Activated T-cell treated with anti-CD3 and anti-CD28 coated beads for 4 hours (primary cell): ENCODE measurements around the gene MBD3.

Source experiments
- DNase-seq: peaks from one replicate; pipeline ENCODE4 v3.0.0-alpha.2; 2020

The MBD3 gene

GRCh38 chr19:1592024-1592754, 476 bp downstream of the MBD3 start:
- peak; percentile 61 for DNase-seq

GRCh38 chr19:1591421-1592023, 1.1 kb downstream of the MBD3 start:
- DNase-seq = peak; percentile 22

GRCh38 chr19:1590641-1591397, 1.8 kb downstream of the MBD3 start:
- DNase-seq = no peak

GRCh38 chr19:1587872-1588271, 4.8 kb downstream of the MBD3 start:
- DNase-seq = no peak

GRCh38 chr19:1585243-1585580, 7.5 kb downstream of the MBD3 start:
- no peak for DNase-seq

- DNase-seq = no peak
Observed at GRCh38 chr19:1584500-1585242, 8.0 kb downstream of the MBD3 start.

GRCh38 chr19:1582201-1582600, 10.5 kb downstream of the MBD3 start:
- DNase-seq = no peak

- no peak for DNase-seq
Observed at GRCh38 chr19:1580957-1581356, 11.7 kb downstream of the MBD3 start.

- no peak for DNase-seq
Observed at GRCh38 chr19:1580382-1580781, 12.3 kb downstream of the MBD3 start.

GRCh38 chr19:1579222-1579621, 13.4 kb downstream of the MBD3 start:
- DNase-seq = no peak

- no peak for DNase-seq
Observed at GRCh38 chr19:1577929-1578618, 14.6 kb downstream of the MBD3 start.

GRCh38 chr19:1577090-1577928, 15.4 kb downstream of the MBD3 start:
- DNase-seq = no peak

GRCh38 chr19:1576242-1577089, 16.2 kb downstream of the MBD3 start:
- DNase-seq = no peak

- DNase-seq = no peak
Observed at GRCh38 chr19:1575323-1576241, 17.1 kb downstream of the MBD3 start.

- DNase-seq = no peak
Observed at GRCh38 chr19:1574354-1575136, 18.1 kb downstream of the MBD3 start.

- DNase-seq = no peak
Observed at GRCh38 chr19:1572795-1573194, 19.9 kb downstream of the MBD3 start.

GRCh38 chr19:1571358-1571757, 21.3 kb downstream of the MBD3 start:
- DNase-seq = no peak

GRCh38 chr19:1570836-1571235, 21.8 kb downstream of the MBD3 start:
- no peak for DNase-seq

GRCh38 chr19:1569997-1570396, 22.7 kb downstream of the MBD3 start:
- no peak for DNase-seq
